DLD1 (cell line): Measurements from ENCODE around the gene NUMB.

Experiments
- in situ Hi-C: cut with HindIII; loops from 2 replicates; pipeline ENCODE4 v1.10.0; 2017; ENCODE audit warnings: low sequenced_read_pairs

NUMB gene

GRCh38 chr14:73264080-73264884, 194.1 kb downstream of the NUMB start:
- in situ Hi-C loops, result no loop called here

- in situ Hi-C loops, result no loop called here
Measured at GRCh38 chr14:73263606-73264005, 194.7 kb downstream of the NUMB start.

- in situ Hi-C loops, result no loop called here
Measured at GRCh38 chr14:73262427-73263183, 195.7 kb downstream of the NUMB start.

- in situ Hi-C loops, result no loop called here
Measured at GRCh38 chr14:73261520-73262426, 196.6 kb downstream of the NUMB start.

- in situ Hi-C loops, result no loop called here
Measured at GRCh38 chr14:73261075-73261474, 197.3 kb downstream of the NUMB start.

- in situ Hi-C loops, result no loop called here
Measured at GRCh38 chr14:73260574-73260973, 197.8 kb downstream of the NUMB start.

- in situ Hi-C loops, result no loop called here
Measured at GRCh38 chr14:73259837-73260236, 198.5 kb downstream of the NUMB start.

GRCh38 chr14:73258845-73259611, 199.3 kb downstream of the NUMB start:
- in situ Hi-C loops, result no loop called here

GRCh38 chr14:73258076-73258475, 200.3 kb downstream of the NUMB start:
- in situ Hi-C loops, result no loop called here

- in situ Hi-C loops, result no loop called here
Measured at GRCh38 chr14:73255693-73256225, 202.6 kb downstream of the NUMB start.

- in situ Hi-C loops, result no loop called here
Measured at GRCh38 chr14:73255005-73255400, 203.3 kb downstream of the NUMB start.

GRCh38 chr14:73254247-73255004, 203.9 kb downstream of the NUMB start:
- in situ Hi-C loops, result no loop called here

GRCh38 chr14:73253721-73254120, 204.6 kb downstream of the NUMB start:
- in situ Hi-C loops, result no loop called here

GRCh38 chr14:73253323-73253610, 205.1 kb downstream of the NUMB start:
- in situ Hi-C loops, result no loop called here

GRCh38 chr14:73252491-73253322, 205.6 kb downstream of the NUMB start:
- in situ Hi-C loops, result no loop called here

- in situ Hi-C loops, result no loop called here
Measured at GRCh38 chr14:73251516-73252215, 206.7 kb downstream of the NUMB start.

- in situ Hi-C loops, result no loop called here
Measured at GRCh38 chr14:73250781-73251500, 207.4 kb downstream of the NUMB start.

GRCh38 chr14:73250317-73250713, 208.0 kb downstream of the NUMB start:
- in situ Hi-C loops, result no loop called here
